ENCODE measurements around the gene KRT86. TPM values are rescaled to one million over a fixed set of nuclear protein-coding genes. Genes with fewer than 3 reads are reported as not detected.

The KRT86 gene
- total RNA-seq, 1 donor from 2014 or later = not detected

DNA sequence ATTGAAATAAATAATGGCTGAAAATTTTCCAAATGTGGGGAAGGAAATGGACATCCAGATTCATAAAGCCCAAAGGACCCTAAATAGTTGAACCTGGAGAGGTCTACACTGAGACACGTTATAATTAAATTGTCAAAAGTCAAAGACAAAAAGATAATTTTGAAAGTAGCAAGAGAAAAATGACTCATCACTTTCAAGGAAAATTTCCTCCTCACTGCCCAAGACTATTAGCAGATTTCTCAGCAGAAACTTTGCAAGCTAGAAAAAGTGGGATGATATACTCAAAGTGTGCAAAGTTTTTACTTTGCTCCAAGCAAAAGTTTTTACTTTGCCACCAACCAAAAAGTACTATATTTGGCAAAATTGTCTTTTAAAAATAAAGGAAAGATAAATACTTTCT is 62.6 kb downstream of the KRT86 start:
- Mint-ChIP-seq H3K9me3 (ENCODE audit: unreplicated experiment) (no peaks in the 10 kb centered on the region), H3K27me3 (ENCODE audit: unreplicated experiment) (no peaks in the 10 kb centered on the region), H3K27ac (ENCODE audit: unreplicated experiment) (no peak overlapping the region), H3K4me3 (ENCODE audit: unreplicated experiment) (no peak overlapping the region), H3K4me1 (ENCODE audit: unreplicated experiment) (peaks cover 3% of the 10 kb centered on the region), H3K36me3 (ENCODE audit: low read depth, unreplicated experiment) (no peaks in the 10 kb centered on the region)
- TF ChIP-seq, protein P1, sequence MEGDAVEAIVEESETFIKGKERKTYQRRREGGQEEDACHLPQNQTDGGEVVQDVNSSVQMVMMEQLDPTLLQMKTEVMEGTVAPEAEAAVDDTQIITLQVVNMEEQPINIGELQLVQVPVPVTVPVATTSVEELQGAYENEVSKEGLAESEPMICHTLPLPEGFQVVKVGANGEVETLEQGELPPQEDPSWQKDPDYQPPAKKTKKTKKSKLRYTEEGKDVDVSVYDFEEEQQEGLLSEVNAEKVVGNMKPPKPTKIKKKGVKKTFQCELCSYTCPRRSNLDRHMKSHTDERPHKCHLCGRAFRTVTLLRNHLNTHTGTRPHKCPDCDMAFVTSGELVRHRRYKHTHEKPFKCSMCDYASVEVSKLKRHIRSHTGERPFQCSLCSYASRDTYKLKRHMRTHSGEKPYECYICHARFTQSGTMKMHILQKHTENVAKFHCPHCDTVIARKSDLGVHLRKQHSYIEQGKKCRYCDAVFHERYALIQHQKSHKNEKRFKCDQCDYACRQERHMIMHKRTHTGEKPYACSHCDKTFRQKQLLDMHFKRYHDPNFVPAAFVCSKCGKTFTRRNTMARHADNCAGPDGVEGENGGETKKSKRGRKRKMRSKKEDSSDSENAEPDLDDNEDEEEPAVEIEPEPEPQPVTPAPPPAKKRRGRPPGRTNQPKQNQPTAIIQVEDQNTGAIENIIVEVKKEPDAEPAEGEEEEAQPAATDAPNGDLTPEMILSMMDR (IDR thresholded peaks at IDR 0.05; ENCODE audit: unreplicated experiment) = no peak
- no peak for DNase-seq (ENCODE audit: low spot score)

DNA sequence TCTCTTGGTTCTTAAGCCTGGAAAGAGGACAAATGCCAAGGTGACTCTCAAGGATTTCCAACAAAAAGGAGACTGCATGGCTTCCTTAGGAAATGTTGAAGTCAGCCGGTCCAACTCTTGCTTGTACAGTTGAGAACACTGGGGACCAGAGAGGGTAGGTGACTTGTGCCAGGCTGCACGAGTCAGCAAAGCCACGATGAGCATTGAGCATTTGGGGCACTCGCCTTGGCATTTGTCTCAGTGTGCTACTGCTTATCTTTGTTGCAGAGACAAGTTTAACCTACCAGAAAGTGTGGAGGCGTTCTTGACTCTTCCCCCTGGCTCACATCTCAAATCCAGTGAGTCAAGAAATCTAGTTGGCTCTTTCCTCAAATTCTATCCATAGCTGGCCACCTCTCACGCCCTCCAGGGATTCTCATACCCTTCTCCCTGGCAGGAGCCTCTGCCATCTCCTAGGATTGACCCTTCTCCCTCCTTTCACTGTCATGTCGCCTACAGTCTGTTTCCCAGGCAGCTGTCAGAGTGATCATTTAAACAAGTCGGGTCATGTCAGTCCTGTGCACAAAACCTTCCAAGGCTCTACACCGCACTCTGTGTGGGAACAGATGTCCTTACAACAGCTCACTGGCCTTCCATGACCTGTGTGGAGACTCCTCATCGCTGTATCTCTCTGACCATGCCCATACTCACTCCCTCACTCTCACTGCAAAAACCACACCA is 64.0 kb downstream of the KRT86 start:
- peaks cover under 1% of the 10 kb centered on the region for H3K4me1 Mint-ChIP-seq (ENCODE audit: unreplicated experiment)
- no peak overlapping the region for H3K27ac Mint-ChIP-seq (ENCODE audit: unreplicated experiment)
- TF ChIP-seq, protein P1 (IDR thresholded peaks at IDR 0.05; ENCODE audit: unreplicated experiment) = no peak
- H3K9me3 Mint-ChIP-seq (ENCODE audit: unreplicated experiment) = no peaks in the 10 kb centered on the region
- no peak for DNase-seq (ENCODE audit: low spot score)
- H3K4me3 Mint-ChIP-seq (ENCODE audit: unreplicated experiment) = no peak overlapping the region
- no peaks in the 10 kb centered on the region for H3K36me3 Mint-ChIP-seq (ENCODE audit: low read depth, unreplicated experiment)
- H3K27me3 Mint-ChIP-seq (ENCODE audit: unreplicated experiment) = no peaks in the 10 kb centered on the region

DNA sequence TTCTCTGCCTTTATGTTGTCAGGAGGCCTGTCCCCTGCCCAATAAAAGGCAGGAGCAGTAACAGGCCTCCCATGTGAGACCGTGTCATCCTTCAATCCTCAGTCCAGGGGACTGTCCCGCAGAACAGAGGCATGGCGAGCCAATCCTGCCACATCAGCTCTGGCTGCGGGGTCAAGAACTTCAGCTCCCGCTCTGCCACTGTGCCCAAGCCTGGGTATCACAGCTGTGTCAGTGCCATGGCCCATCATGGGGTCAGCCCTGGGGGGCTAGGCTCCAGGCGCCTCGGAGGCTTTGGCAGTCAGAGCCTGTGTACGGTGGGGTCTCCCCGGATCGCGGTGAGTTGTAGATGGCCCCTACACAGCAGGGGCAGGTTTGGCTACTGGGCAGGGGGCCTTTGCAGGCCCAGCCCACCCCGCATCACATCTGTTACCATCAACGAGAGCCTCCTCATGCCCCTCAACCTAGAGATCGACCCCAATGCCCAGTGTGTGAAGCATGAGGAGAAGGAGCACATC is 66.7 kb downstream of the KRT86 start:
- Mint-ChIP-seq H3K9me3 (ENCODE audit: unreplicated experiment) (no peaks in the 10 kb centered on the region), H3K27me3 (ENCODE audit: unreplicated experiment) (no peaks in the 10 kb centered on the region), H3K27ac (ENCODE audit: unreplicated experiment) (no peak overlapping the region), H3K4me1 (ENCODE audit: unreplicated experiment) (no peaks in the 10 kb centered on the region), H3K36me3 (ENCODE audit: low read depth, unreplicated experiment) (no peaks in the 10 kb centered on the region), H3K4me3 (ENCODE audit: unreplicated experiment) (no peak overlapping the region)
- TF ChIP-seq, protein P1 (IDR thresholded peaks at IDR 0.05; ENCODE audit: unreplicated experiment) = no peak
- no peak for DNase-seq (ENCODE audit: low spot score)

GRCh38 chr12:52342781-52343490 is 68.5 kb downstream of the KRT86 start:
- Mint-ChIP-seq H3K27ac (ENCODE audit: unreplicated experiment) (no peak overlapping the region), H3K9me3 (ENCODE audit: unreplicated experiment) (no peaks in the 10 kb centered on the region), H3K4me3 (ENCODE audit: unreplicated experiment) (no peak overlapping the region), H3K36me3 (ENCODE audit: low read depth, unreplicated experiment) (no peaks in the 10 kb centered on the region), H3K27me3 (ENCODE audit: unreplicated experiment) (no peaks in the 10 kb centered on the region), H3K4me1 (ENCODE audit: unreplicated experiment) (no peaks in the 10 kb centered on the region)
- TF ChIP-seq, protein P1 (IDR thresholded peaks at IDR 0.05; ENCODE audit: unreplicated experiment) = no peak
- no peak for DNase-seq (ENCODE audit: low spot score)

- no peaks in the 10 kb centered on the region for H3K36me3 Mint-ChIP-seq (ENCODE audit: low read depth, unreplicated experiment)
- TF ChIP-seq, protein P1 (IDR thresholded peaks at IDR 0.05; ENCODE audit: unreplicated experiment) = no peak
- no peaks in the 10 kb centered on the region for H3K27me3 Mint-ChIP-seq (ENCODE audit: unreplicated experiment)
- H3K4me3 Mint-ChIP-seq (ENCODE audit: unreplicated experiment) = no peak overlapping the region
- DNase-seq (ENCODE audit: low spot score) = no peak
- no peaks in the 10 kb centered on the region for H3K9me3 Mint-ChIP-seq (ENCODE audit: unreplicated experiment)
- H3K4me1 Mint-ChIP-seq (ENCODE audit: unreplicated experiment) = no peaks in the 10 kb centered on the region
- H3K27ac Mint-ChIP-seq (ENCODE audit: unreplicated experiment) = no peak overlapping the region
Measured at GRCh38 chr12:52343550-52343949, 69.1 kb downstream of the KRT86 start.

Data from endothelial cell (in vitro differentiated cells).